ENCODE measurements around the gene AADACL2. TPM values are rescaled to one million over a fixed set of nuclear protein-coding genes. Genes with fewer than 3 reads are reported as not detected.

Gene AADACL2
- total RNA-seq, 1 experiment from 2014 or later = not detected

DNA sequence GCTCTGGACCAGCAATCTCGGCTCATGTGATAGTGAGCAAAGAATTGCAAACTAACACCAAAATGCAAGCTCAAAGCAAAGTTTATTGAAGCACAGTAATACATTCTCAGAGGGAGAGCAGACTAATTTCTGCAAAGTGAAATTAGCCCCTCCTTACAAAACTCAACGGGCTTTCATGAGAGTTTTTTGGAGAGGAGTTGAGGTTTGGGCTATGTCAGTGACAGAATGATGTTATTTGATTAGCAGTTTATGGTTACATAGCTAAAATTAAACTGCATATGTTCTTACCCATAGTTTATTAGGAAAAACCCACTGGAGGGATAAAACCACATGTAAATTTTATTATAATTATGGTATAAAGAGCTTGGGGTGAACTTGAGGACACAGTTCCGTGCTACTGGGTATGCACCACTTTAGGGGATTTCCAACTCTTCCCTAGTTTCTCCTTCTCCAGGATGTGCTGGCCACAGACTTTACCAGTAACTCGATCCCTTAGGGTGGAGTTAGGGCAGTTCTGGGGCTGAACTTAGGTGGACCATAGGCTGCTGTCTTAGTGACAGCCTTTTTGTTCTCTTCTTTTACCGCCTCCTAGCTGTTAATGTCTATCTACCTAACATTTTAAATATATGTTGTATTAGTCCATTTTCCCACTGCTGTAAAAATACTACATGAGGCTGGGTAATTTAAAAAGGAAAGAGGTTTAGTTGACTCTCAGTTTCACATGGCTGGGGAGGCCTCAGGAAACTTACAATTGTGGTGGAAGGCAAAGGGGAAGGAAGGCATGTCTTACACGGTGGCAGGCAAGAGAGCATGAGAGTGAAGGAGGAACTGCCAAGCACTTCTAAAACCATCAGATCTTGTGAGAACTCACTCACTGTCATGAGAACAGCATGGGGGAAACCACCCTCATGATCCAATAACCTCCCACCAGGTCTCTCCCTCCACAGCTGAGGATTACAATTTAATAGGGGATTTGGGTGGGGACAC is 8.9 kb upstream of the AADACL2 start:
- POLR2A ChIA-PET = no interaction called here
- CTCF ChIA-PET = no interaction called here
- Mint-ChIP-seq H3K36me3 (ENCODE audit: insufficient read depth, unreplicated experiment) (no peaks in the 10 kb centered on the region), H3K4me3 (ENCODE audit: unreplicated experiment) (no peak overlapping the region), H3K27ac (ENCODE audit: unreplicated experiment) (no peak overlapping the region), H3K27me3 (ENCODE audit: insufficient read depth, unreplicated experiment) (no peaks in the 10 kb centered on the region), H3K9me3 (ENCODE audit: unreplicated experiment) (peaks cover 15% of the 10 kb centered on the region), H3K4me1 (ENCODE audit: low read depth, unreplicated experiment) (no peaks in the 10 kb centered on the region)
- Histone ChIP-seq H3K9me3 (no peaks in the 10 kb centered on the region), H3K4me3 (ENCODE audit: low read depth, low read length) (no peak overlapping the region), H3K4me1 (no peaks in the 10 kb centered on the region), H3K27me3 (replicated peaks; ENCODE audit: control insufficient read depth, insufficient read depth, low read length) (no peaks in the 10 kb centered on the region), H3K36me3 (ENCODE audit: control insufficient read depth, insufficient read depth, low read length) (no peaks in the 10 kb centered on the region)
- intact Hi-C loops (cut with micrococcal nuclease; ENCODE audit: unreplicated experiment) = no loop called here
- DNase-seq = no peak
- no TSS peak for BruUV-seq (replicated peaks)
- TF ChIP-seq, protein P1, sequence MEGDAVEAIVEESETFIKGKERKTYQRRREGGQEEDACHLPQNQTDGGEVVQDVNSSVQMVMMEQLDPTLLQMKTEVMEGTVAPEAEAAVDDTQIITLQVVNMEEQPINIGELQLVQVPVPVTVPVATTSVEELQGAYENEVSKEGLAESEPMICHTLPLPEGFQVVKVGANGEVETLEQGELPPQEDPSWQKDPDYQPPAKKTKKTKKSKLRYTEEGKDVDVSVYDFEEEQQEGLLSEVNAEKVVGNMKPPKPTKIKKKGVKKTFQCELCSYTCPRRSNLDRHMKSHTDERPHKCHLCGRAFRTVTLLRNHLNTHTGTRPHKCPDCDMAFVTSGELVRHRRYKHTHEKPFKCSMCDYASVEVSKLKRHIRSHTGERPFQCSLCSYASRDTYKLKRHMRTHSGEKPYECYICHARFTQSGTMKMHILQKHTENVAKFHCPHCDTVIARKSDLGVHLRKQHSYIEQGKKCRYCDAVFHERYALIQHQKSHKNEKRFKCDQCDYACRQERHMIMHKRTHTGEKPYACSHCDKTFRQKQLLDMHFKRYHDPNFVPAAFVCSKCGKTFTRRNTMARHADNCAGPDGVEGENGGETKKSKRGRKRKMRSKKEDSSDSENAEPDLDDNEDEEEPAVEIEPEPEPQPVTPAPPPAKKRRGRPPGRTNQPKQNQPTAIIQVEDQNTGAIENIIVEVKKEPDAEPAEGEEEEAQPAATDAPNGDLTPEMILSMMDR (IDR thresholded peaks at IDR 0.05; ENCODE audit: insufficient read depth in 1 of 2, low read depth in 1 of 2, low read length in 1 of 2, severe bottlenecking in 1 of 2, unreplicated experiment in 1 of 2) = no peak

GRCh38 chr3:151726016-151726415 is 7.7 kb upstream of the AADACL2 start:
- no peaks in the 10 kb centered on the region for H3K9me3 ChIP-seq
- Mint-ChIP-seq H3K9me3 (ENCODE audit: unreplicated experiment) (peaks cover 15% of the 10 kb centered on the region), H3K27me3 (ENCODE audit: insufficient read depth, unreplicated experiment) (no peaks in the 10 kb centered on the region), H3K27ac (ENCODE audit: unreplicated experiment) (no peak overlapping the region), H3K4me1 (ENCODE audit: low read depth, unreplicated experiment) (no peaks in the 10 kb centered on the region), H3K4me3 (ENCODE audit: unreplicated experiment) (no peak overlapping the region), H3K36me3 (ENCODE audit: insufficient read depth, unreplicated experiment) (no peaks in the 10 kb centered on the region)
- no peaks in the 10 kb centered on the region for H3K36me3 ChIP-seq (ENCODE audit: control insufficient read depth, insufficient read depth, low read length)
- intact Hi-C loops (cut with micrococcal nuclease; ENCODE audit: unreplicated experiment) = no loop called here
- no peaks in the 10 kb centered on the region for H3K4me1 ChIP-seq
- no TSS peak for BruUV-seq (replicated peaks)
- H3K27me3 ChIP-seq (replicated peaks; ENCODE audit: control insufficient read depth, insufficient read depth, low read length) = no peaks in the 10 kb centered on the region
- CTCF ChIA-PET = no interaction called here
- H3K4me3 ChIP-seq (ENCODE audit: low read depth, low read length) = no peak overlapping the region
- POLR2A ChIA-PET = no interaction called here
- TF ChIP-seq, protein P1 (IDR thresholded peaks at IDR 0.05; ENCODE audit: insufficient read depth in 1 of 2, low read depth in 1 of 2, low read length in 1 of 2, severe bottlenecking in 1 of 2, unreplicated experiment in 1 of 2) = no peak
- no peak for DNase-seq

GRCh38 chr3:151732861-151733260 is 866 bp upstream of the AADACL2 start:
- Histone ChIP-seq H3K9me3 (no peaks in the 10 kb centered on the region), H3K4me1 (no peaks in the 10 kb centered on the region), H3K27me3 (replicated peaks; ENCODE audit: control insufficient read depth, insufficient read depth, low read length) (no peaks in the 10 kb centered on the region), H3K4me3 (ENCODE audit: low read depth, low read length) (no peak overlapping the region), H3K36me3 (ENCODE audit: control insufficient read depth, insufficient read depth, low read length) (no peaks in the 10 kb centered on the region)
- Mint-ChIP-seq H3K36me3 (ENCODE audit: insufficient read depth, unreplicated experiment) (no peaks in the 10 kb centered on the region), H3K27ac (ENCODE audit: unreplicated experiment) (no peak overlapping the region), H3K9me3 (ENCODE audit: unreplicated experiment) (peaks cover 11% of the 10 kb centered on the region), H3K4me1 (ENCODE audit: low read depth, unreplicated experiment) (no peaks in the 10 kb centered on the region), H3K27me3 (ENCODE audit: insufficient read depth, unreplicated experiment) (no peaks in the 10 kb centered on the region), H3K4me3 (ENCODE audit: unreplicated experiment) (no peak overlapping the region)
- ChIA-PET POLR2A (no interaction called here), CTCF (no interaction called here)
- DNase-seq = no peak
- BruUV-seq (replicated peaks) = no TSS peak
- TF ChIP-seq, protein P1 (IDR thresholded peaks at IDR 0.05; ENCODE audit: insufficient read depth in 1 of 2, low read depth in 1 of 2, low read length in 1 of 2, severe bottlenecking in 1 of 2, unreplicated experiment in 1 of 2) = no peak
- intact Hi-C loops (cut with micrococcal nuclease; ENCODE audit: unreplicated experiment) = no loop called here
